HL-60/S4 treated with retinoic acid at 250 ng/mL for 4 days and 3 days (cell line): ENCODE results near the gene IP6K3.

Source experiments
- in situ Hi-C: fragments of 300-500 bp; cut with MboI; formaldehyde crosslinking; loops from 2 replicates; pipeline ENCODE4 v1.7.0; 2022; ENCODE audit warnings: low sequenced_read_pairs

IP6K3 gene

DNA sequence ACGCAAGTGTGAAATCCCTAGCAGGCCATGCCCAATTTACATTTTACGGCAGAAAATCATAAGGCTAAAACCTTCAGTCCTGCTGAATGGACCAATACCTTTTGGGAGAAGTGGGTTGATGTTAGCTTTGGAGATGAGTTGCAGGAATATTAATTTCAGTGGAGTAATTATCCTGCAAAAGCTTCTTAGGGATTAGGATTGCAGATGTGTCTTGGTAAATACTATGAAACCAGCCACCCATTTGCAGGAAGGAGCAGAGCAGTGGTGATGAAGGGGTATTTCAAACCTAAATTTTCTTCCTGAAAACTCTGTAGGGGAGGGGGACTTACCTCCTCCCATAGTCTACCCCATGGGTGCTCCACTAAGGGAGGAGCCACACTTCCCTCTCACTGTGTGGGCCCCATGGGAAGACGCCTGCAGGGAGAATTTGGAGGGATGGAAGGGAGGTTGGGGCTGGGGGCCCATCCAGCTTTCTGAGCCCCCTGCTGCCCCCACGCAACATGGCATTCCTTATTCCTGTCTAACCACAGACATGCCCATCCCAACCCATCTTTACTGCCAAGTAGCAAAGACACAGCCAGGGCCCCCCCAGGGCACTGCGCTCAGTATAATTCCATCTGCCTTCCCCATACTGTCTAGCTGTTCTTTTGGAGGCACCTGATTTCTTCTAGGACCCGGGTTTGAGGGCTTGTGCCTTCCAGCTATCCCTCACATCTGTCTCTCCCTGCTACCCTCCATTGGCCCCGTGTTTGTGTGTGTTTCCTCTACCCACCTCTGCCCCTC lies 20.6 kb downstream of the IP6K3 start:
- in situ Hi-C loops: no loop called here

DNA sequence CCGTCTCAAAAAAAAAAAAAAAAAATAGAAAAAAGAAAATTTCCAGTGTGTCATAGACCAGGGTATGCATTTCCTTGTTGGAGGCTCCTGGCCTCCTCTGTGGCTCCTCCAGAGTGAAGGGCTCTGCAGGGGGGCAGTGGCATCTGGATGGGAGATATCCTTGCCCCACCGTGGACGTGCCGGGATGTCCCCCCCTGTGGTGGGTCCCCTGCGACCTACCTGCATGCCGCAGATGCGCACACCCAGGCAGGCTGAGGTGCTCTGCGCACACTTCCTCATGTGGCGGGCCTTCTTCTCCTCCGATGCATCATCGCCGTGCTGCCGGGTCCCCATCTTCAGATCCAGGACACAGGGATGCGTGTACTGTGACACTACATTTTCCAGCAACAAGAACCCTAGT lies 21.5 kb downstream of the IP6K3 start:
- in situ Hi-C loops: no loop called here

DNA sequence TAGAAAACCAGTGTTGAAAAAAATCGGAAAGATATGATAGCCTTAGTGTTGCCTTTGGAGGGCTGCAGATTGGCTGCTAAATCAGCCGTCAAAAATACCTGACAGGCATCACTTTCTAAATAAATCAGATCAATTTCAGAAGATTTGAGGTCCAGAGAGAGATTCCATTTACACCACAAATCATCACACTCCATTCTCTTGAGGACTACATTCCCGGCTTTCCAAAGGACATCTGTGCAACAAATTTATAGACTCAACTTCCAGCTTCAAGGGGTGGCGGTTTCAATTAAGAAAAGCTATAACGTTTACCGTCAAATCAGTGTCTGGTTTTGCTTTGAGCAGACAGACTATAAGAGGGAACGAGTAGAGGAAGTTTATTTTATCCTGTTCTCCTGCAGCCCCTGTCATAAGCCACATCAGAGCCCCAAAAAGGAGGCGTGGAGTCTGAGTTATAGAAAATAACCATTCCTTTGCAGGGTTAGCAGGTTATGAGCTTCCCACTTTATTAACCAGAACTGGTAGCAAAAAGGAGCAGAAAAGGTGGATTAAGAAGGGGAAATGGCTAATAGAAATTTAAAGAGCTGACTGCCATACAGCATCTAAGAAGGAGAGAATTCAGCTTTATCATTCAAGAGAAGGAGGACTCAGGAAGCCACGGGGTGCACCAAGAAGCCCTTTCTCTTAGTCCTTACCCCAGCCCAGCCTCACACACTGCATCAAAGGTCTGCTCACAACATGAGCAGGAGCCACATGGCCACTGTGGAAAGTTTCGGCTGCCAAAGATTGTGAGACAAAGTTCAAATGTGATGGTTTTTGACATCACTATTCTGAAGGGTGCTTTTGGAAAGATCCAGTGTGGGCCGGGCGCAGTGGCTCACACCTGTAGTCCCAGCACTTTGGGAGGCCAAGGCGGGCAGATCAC lies 22.3 kb downstream of the IP6K3 start:
- in situ Hi-C loops: no loop called here

DNA sequence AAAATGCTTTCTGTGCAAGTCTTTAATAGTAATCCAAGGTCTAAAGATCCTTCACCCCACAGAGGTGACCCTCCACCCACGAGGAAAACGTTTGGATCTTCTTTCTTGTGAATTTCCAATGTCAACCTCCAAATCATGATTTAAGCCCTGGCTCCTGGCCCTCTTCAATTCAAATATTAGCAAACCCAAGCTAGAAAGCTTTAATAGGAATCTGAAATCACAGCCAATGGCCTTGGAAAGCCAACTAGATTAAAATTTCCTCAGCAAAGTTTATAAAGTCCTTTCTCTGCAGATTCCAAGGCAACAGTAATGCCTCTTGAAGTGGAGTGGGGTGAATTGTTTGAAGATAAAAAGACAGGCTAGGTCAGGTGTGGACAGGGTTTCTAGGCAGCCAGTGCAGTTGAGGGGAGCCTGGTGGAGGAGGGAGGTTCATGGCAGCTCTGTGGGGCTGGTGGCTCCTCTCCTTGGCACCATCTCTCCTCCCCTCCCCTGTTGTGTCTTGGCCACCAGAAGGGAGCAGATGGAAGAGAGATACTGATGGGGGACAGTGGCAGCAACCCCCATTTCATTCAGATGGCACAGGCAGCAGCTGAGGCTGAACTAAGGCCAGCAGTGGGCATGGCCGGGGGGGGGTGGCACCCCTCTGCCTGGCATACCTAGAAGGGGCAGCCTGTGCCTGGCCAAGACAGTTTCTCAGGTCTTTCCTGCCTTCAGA lies 23.2 kb downstream of the IP6K3 start:
- in situ Hi-C loops: no loop called here

DNA sequence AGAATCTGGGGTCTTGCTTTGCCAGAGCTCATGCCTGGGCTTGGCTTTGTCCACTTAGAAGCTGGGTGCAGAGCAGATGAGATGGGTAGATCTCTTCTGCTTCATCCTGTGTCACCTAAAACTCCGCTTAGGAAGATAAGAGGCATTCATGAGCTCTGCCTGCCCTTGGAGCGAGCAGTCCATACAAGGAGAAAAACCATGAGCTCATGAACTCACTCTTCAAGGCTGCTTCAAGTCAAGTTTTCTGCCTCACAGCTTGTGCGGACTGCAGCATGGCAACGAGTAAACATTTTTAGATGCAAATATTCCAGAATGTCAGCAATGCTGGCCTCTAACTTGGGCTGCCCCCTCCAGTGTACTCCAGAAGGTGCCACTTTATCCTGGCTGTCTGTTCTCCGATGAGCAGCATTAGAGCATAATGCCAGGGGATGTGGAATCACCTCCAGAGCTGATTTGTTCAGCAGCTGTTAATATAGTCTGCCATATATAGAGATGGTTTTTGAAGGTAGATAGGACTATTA lies 24.5 kb downstream of the IP6K3 start:
- in situ Hi-C loops: no loop called here

DNA sequence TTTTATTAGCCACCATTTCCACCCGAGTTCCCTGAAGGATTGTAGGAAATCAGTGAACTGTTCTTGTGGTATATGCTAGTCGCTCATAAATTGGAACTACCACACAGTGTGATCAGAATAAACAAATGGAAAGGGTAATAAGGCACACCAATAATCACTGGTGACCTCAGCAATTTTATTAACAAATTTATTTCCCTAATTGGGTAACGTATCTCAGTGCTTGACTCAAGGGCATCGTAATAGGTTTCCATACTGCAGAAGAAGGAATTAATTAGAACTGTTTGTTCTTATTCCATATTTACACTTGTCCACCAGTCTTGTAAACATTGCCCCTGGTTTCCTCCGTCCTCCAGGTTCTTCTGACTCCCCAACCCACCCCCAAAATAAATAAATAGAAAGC lies 25.2 kb downstream of the IP6K3 start:
- in situ Hi-C loops: no loop called here

DNA sequence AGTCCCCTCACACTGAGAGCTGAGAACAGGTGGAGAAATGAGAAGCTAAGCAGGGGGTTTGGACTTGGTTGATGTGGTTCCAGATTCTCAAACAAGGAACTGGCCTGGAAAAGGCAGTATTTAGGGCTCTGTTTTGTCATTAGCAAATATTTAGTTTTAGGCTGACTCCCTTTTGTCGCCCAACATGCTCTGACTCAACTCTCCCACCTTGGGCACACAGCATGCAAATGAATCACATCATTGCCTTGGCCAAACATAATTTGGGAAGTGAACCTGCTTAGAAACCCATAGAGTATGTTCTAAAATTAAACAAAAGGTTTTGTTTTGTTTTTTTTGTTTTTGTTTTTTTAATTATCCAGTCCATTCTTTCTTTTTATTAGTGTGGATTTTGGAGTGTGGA lies 25.7 kb downstream of the IP6K3 start:
- in situ Hi-C loops: no loop called here

DNA sequence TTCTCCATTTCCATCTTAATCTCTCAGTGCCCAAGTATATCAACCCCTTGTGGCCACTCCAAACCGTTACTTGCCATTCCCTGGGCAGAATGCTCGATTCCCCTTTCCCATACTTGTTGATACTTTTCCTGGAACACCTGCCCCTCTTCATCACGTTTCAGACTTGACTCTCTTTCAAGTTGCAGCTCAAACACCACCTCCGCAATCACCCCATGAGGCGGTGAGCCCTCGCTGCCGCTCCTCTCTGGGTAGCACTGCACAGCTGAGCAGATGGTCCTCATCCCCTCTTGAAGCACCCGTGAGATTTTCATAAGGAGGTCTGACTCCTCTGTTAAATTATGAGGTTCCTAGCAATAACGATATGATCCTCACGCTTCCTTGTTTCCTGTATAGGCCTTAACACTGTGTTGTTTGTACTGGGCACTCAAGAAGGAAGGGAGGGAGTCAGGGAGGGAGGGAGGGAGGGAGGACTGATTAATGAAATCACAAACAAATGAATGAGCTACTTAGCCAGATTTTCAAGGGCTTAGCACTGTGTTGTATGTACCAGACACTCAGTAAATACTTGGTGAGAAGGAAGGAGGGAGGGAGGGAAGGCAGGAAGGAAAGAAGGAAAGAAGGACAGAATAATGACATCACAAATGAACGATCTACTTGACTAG lies 27.2 kb downstream of the IP6K3 start:
- in situ Hi-C loops: no loop called here

DNA sequence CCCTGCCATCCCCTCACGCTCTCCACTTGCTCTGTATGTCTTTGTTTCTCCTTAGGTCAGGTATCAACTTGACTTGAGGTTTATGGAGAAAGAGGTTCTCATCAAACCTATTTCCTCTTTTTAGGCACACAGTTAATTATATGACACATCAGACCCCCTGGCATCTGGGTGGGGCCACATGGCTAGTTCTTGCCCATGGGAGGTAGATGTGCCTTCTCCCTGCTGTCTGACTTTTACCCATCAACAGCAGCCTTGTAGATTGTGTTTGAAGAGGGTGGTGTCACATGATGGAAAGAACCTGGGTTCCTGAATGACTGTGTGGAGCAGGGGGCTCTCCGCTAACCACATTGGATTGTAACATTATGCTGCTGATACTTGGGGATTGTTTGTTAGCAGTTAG lies 28.0 kb downstream of the IP6K3 start:
- in situ Hi-C loops: no loop called here

DNA sequence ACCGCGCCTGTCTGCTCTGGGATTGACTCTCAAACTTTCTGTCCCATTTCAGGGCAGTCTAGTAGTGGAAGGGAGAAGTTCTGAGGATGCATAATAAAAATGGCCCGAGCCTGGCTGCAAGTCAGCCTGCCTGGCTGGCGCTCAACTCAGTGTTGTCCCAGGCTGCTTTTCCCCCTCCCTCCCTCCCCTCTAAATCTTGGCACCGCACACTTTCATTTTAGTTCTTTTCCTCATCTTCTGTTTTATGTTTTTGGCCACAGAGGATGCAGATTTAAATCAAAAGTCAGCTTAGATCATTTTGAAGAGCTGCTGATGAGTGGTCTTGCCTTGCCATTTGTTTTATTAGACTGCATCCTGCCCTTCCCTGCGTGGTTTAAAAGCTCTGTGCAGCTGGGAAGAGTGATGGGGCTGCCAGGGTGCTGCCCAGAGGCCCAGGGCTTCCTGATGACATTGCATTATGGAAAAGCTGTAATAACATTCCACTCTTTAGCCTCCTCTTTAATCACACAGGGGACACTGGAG lies 28.7 kb downstream of the IP6K3 start:
- in situ Hi-C loops: no loop called here

DNA sequence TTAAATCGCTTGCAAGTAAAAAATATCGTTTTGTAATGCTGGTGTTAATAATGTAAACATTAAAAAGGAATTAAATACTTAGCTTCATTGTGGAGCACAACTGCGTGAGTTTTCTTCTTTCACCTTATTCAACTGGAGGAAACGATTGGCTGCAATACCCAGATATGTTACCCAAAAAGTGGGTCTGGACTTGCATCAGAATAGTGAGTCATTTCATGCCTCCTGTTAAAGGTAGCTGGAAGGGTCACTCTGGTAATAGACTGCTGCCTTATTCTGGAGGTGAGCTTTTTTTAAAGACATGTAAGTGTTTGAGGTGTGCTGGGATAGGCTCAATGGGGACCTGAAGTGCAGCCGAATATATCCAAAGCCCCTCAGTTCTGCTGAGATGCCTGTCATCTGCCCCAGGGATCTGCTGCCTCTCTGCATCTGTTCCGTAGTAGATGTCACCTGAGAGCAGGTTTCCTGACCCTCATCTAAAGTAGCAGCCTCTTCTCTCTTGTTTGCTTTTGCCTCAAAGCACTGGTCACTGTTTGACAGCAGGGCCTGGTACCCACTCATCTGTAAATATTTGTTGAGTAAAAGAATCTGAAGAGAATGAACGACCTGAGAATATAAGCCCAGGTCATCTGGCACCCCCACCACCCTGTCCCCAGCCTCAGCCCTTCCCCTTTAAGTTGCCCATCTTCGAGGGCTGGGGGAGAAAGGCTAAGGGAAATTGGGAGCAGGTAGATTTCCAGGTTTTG lies 29.6 kb downstream of the IP6K3 start:
- in situ Hi-C loops: no loop called here

DNA sequence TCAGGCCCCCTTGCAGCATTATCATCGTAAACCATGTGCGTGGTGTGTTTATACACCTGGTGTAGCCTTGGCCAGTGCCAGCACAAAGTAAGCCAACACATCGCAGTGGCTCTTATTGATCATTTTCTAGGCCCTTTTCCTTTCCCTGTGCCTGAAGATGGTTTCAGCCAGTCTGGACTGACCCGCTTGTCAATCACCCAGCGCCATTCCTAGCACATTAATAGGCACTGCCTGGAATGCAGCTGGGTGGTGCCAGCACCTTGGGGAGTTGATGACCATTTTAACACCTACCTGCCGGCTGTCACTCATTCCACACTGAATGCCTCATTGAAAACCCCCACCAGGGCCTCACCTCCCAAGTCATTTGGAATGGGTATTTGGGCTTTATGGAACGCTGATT lies 30.3 kb downstream of the IP6K3 start:
- in situ Hi-C loops: no loop called here

DNA sequence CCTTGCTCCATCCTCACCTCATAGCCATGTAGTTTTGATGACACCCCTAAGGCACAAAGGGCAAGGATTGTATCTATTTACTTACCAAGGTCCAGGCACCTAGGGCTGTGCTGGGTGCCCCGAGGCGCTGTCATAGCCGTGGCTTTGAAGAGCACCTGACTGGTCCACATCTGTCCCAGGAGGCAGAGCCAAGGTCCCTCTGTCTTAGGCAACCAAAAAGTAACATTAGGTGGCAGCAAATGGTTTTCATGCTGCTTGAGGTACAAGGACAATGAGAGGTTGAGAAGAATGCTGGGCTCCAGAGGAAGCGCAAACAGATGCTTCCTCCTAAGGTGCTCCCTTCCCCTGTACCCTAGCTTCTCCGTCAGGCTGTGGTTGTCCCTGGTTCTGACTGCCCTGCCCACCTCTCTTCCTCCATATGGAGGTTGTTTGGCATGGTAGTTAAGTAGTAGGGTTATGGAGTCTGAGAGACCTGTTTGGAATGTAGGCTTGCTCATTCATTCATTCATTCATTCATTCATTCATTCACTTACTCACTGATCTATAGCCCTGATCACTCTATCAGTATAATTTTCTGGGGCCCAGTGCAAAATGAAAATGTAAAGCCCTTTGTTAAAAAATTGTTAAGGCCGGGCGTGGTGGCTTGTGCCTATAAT lies 32.2 kb downstream of the IP6K3 start:
- in situ Hi-C loops: no loop called here

DNA sequence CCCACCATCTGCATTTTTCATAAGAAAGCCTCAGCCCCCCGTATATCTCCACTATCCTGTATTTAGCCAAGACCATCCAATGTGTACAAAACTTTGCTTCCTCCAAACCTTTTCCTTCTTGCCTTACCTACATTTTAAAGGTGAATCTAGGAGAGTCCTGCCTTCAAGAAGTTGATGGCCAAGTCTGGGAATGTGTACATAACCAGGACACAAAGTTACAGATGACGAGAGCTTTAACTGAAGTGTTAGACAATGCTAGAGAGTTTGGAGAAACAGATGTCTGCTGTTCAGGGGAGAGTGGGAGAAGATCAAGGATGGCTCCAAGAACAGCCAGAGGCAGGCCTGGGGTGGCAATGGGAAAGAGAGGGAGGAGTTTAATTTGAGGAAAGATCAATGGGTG lies 32.9 kb downstream of the IP6K3 start:
- in situ Hi-C loops: no loop called here

DNA sequence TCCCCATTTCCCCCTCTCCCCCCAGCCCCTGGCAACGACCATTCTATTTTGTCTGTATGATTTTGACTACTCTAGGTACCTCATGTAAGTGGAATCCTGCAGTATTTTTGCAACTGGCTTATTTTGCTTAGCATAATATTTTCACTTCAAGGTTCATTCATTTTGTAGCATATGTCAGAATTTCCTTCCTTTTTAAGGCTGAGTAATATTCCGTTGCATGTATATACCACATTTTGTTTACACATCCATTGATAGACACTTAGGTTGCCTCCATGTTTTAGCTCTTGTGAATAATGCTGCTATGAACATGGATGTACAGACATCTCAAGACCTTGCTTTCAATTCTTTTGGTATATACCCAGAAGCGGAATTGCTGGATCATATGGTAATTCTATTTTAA lies 33.8 kb downstream of the IP6K3 start:
- in situ Hi-C loops: no loop called here

DNA sequence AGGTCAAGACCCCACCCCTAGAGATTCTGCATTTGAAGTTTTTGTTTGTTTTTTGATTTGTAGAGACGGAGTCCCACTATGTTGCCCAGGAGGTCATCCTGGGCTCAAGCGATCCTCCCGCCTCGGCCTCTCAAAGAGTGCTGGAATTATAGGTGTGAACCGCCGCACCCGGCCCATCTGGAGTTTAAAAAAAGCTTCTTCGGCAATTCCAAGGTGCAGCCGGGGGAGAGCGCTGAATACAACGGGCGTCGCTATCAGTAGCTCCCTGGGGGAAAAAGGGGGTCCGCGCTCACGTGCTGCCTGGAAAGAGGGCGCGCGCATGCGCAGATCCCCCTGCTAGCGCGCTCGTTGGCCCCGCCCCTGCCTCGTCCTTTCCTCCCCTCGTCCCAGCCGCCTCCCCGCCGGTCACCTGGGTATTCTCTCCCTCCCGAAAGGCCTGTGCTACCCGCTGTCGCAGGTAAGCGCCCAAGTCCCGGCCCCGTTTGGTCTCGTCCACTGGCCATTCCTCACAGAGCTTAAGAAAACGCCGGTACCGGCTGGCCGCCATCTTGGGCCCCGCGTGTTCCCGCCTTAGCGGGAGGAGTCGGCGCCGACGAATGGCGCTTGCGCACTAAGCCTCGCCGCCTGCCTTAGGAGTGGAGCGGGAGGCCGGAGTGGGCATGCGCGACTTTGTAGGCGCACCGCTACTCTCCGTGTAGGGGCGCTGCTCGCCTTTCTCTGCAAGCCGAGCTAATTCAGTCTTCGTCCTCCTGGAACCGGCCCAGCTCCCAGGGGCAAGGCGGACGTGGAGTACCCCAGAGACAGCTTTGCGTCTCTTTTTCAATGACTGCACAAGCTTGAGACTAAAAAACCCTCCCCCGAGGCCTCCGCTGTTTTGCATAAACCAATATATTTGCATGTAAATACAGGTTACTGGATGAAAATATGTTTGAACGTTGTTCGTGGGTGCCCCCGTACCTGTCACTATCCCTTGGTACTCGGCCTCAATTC lies 35.3 kb downstream of the IP6K3 start, which contains the start of gene UQCC2:
UQCC2 (minus strand) TSS at position 561 of the 990 bp plus-strand sequence; CDS start at position 547, 14 bp downstream.
- in situ Hi-C loops: no loop called here

DNA sequence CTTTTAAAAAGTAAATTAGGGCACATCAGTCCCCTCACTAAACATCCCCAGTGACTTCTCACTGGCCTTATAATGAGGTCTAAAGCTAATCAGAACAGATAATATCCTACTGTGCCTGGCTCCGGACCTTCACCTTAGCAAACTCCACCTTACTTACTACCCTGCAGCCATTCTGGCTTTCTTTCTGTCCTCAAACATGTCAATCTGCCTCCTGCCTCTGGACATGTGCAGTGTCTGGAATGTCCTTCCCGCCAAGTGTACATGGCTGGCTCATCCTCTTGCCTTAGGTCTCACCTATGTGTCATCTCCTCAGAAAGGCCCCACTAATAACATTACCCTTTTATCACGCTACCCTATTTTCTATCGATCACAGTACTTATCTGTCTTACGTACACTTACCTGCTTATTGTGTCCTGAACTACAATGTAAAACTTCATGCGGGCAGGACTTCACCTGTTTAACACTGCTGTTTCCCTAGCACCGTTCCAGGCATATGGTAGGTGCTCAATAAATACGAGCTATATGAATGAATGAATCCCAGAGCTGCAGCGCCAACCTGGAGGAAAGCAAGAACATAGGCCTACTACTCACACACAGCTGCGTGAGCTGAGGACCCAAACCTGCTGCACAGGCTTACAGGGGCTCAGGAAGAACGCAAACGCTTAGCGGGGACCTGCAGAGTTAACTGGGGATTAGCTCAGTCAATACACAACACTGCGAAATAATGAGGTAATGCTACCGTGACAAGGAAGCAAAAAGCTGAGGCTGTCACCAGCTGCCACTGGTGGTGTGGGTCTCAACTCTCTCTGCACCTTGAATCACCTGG lies 36.2 kb downstream of the IP6K3 start:
- in situ Hi-C loops: no loop called here
